Fibroblast of villous mesenchyme (primary cell): ENCODE measurements around the gene LCORL. TPM values are rescaled to one million over a fixed set of nuclear protein-coding genes. Genes with fewer than 3 reads are reported as not detected.

Source experiments
- DNase-seq: peaks from one replicate; pipeline ENCODE4 v3.0.0-alpha.2; 2010; ENCODE audit warnings: low read depth
- H3K4me3 ChIP-seq: 2 replicates; pipeline ENCODE4 v1.5.1; 2011; ENCODE audit warnings: low read depth, mild to moderate bottlenecking, low read length
- CTCF ChIP-seq: IDR thresholded peaks from 2 replicates; pipeline ENCODE4 v1.5.1; 2012; ENCODE audit warnings: low read depth, mild to moderate bottlenecking, low read length; ENCODE audit not compliant: insufficient read depth
- total RNA-seq: library from RNA; depleted of rRNA; stranded (reverse); fragments of >200 nt; gene quantifications from 2 replicates; pipeline ENCODE4 v1.2.3, GENCODE V29; 2012

The LCORL gene
- total RNA-seq, 1 donor: 19.4 TPM

GRCh38 chr4:17894421-17894820 is 127.1 kb downstream of the LCORL start:
- no peak for DNase-seq
- TF ChIP-seq CTCF: no peak
- H3K4me3 ChIP-seq: no peak overlapping the region

GRCh38 chr4:17889692-17890091 is 131.9 kb downstream of the LCORL start:
- no peak for TF ChIP-seq CTCF
- no peak overlapping the region for H3K4me3 ChIP-seq
- DNase-seq: no peak

GRCh38 chr4:17884511-17884910 is 137.0 kb downstream of the LCORL start:
- DNase-seq: no peak
- no peak overlapping the region for H3K4me3 ChIP-seq
- TF ChIP-seq CTCF: no peak

GRCh38 chr4:17884063-17884462 is 137.5 kb downstream of the LCORL start:
- TF ChIP-seq CTCF: no peak
- DNase-seq: no peak
- no peak overlapping the region for H3K4me3 ChIP-seq

- no peak for DNase-seq
- TF ChIP-seq CTCF: no peak
Measured at GRCh38 chr4:17877661-17878060, 143.9 kb downstream of the LCORL start.

GRCh38 chr4:17876943-17877342 is 144.6 kb downstream of the LCORL start:
- DNase-seq: no peak
- no peak for TF ChIP-seq CTCF
- no peak overlapping the region for H3K4me3 ChIP-seq

More at GRCh38 chr4:17877661-17878060, 143.9 kb downstream of the LCORL start:
- H3K4me3 ChIP-seq: no peak overlapping the region

- H3K4me3 ChIP-seq: no peak overlapping the region
- no peak for TF ChIP-seq CTCF
- DNase-seq: no peak
Measured at GRCh38 chr4:17875402-17876070, 146.0 kb downstream of the LCORL start.
